GM13976 (cell line): Measurements from ENCODE around the gene ASXL1.

Experiments used
- DNase-seq: peaks from one replicate; pipeline ENCODE4 v3.0.0; 2012; ENCODE audit warnings: low spot score
- CTCF ChIP-seq: IDR thresholded peaks from 2 replicates; pipeline ENCODE4 v1.5.1; 2012; ENCODE audit warnings: borderline replicate concordance, mild to moderate bottlenecking; ENCODE audit not compliant: insufficient read depth; ENCODE audit errors: extremely low read depth, missing control alignments, control extremely low read depth
- in situ Hi-C: fragments of 300-500 bp; cut with MboI; formaldehyde crosslinking; loops from one replicate; pipeline ENCODE4 v1.12.0; 2022; ENCODE audit warnings: low sequenced_read_pairs, mixed read lengths, inconsistent platforms; ENCODE audit not compliant: unreplicated experiment

The ASXL1 gene

GRCh38 chr20:32356622-32357374 is 1.3 kb upstream of the ASXL1 start:
- TF ChIP-seq CTCF: no peak
- in situ Hi-C loops: no loop called here
- DNase-seq: no peak

GRCh38 chr20:32357375-32357868 is 709 bp upstream of the ASXL1 start:
- in situ Hi-C loops: no loop called here
- no peak for TF ChIP-seq CTCF
- DNase-seq: no peak

GRCh38 chr20:32358632-32358882 is 426 bp downstream of the ASXL1 start:
- in situ Hi-C loops: no loop called here
- no peak for TF ChIP-seq CTCF
- no peak for DNase-seq

- TF ChIP-seq CTCF: no peak
- peak; percentile 86 for DNase-seq
- in situ Hi-C loops: no loop called here
These were observed 927 bp downstream of the ASXL1 start for GRCh38 chr20:32358883-32359632.

GRCh38 chr20:32359633-32360332 is 1.7 kb downstream of the ASXL1 start:
- in situ Hi-C loops: no loop called here
- no peak for DNase-seq

More at GRCh38 chr20:32359633-32360332, 1.7 kb downstream of the ASXL1 start:
- no peak for TF ChIP-seq CTCF
